ENCODE data around the gene AURKA.
"Not testable (repeated sequence)": the region's sequence is repeated elsewhere in the genome, so short reads cannot be mapped to it uniquely, and the experiment has no call there.

DNA sequence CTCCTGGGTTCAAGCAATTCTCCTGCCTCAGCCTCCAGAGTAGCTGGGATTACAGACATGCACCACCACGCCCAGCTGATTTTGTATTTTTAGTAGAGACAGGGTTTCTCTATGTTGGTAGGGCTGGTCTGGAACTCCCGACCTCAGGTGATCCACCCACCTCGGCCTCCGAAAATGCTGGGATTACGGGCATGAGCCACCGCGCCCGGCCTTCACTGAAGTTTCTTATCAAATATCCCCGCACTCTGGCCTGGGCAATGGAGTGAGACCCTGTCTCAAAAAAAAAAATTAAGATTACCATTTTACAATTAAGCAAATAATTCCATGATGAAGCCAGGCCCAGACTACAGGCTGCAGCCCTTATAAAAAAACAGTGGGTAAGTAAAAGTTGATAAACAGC, 1.6 kb downstream of the AURKA start:
- TF ChIP-seq, protein P1, sequence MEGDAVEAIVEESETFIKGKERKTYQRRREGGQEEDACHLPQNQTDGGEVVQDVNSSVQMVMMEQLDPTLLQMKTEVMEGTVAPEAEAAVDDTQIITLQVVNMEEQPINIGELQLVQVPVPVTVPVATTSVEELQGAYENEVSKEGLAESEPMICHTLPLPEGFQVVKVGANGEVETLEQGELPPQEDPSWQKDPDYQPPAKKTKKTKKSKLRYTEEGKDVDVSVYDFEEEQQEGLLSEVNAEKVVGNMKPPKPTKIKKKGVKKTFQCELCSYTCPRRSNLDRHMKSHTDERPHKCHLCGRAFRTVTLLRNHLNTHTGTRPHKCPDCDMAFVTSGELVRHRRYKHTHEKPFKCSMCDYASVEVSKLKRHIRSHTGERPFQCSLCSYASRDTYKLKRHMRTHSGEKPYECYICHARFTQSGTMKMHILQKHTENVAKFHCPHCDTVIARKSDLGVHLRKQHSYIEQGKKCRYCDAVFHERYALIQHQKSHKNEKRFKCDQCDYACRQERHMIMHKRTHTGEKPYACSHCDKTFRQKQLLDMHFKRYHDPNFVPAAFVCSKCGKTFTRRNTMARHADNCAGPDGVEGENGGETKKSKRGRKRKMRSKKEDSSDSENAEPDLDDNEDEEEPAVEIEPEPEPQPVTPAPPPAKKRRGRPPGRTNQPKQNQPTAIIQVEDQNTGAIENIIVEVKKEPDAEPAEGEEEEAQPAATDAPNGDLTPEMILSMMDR (conservative IDR thresholded peaks at IDR 0.05 in 1 of 2, IDR thresholded peaks at IDR 0.05 in 1 of 2; ENCODE audit: low read depth in 1 of 2, low read length in 2 of 2) = not testable (repeated sequence)
- not testable (repeated sequence) for TF ChIP-seq EZH2 (IDR thresholded peaks at IDR 0.05; ENCODE audit: low read length, missing control alignments)

Measured in fibroblast of lung (primary cell).